Ishikawa (cell line): Measurements from ENCODE around the gene ITGA6.

ENCODE experiments used
- CEBPB ChIP-seq: IDR thresholded peaks from 2 replicates; pipeline ENCODE4 v1.6.1; 2012
- CREB1 ChIP-seq: IDR thresholded peaks from 2 replicates; pipeline ENCODE4 v1.6.1; 2012; ENCODE audit warnings: low read depth
- EGR1 ChIP-seq: IDR thresholded peaks from 2 replicates; pipeline ENCODE4 v1.6.1; 2012
- EP300 ChIP-seq: IDR thresholded peaks from 2 replicates; pipeline ENCODE4 v1.6.1; 2012; ENCODE audit warnings: borderline replicate concordance
- FOXM1 ChIP-seq: IDR thresholded peaks from 2 replicates; pipeline ENCODE4 v1.6.1; 2012; ENCODE audit warnings: low read depth, borderline replicate concordance
- NFIC ChIP-seq: IDR thresholded peaks from 2 replicates; pipeline ENCODE4 v1.6.1; 2012
- RAD21 ChIP-seq: IDR thresholded peaks from 2 replicates; pipeline ENCODE4 v1.6.1; 2012; ENCODE audit warnings: low read depth
- TAF1 ChIP-seq: IDR thresholded peaks from 2 replicates; pipeline ENCODE4 v1.6.1; 2012; ENCODE audit warnings: low read depth, mild to moderate bottlenecking
- TCF12 ChIP-seq: IDR thresholded peaks from 2 replicates; pipeline ENCODE4 v1.6.1; 2012; ENCODE audit warnings: low read depth
- TEAD4 ChIP-seq: IDR thresholded peaks from 2 replicates; pipeline ENCODE4 v1.6.1; 2012
- YY1 ChIP-seq: IDR thresholded peaks from 2 replicates; pipeline ENCODE4 v1.6.1; 2012; ENCODE audit warnings: low read depth
- ZBTB7A ChIP-seq: IDR thresholded peaks from 2 replicates; pipeline ENCODE4 v1.6.1; 2012; ENCODE audit warnings: low read depth
- TF ChIP-seq, protein P1 (sequence below): IDR thresholded peaks from 2 replicates; pipeline ENCODE4 v1.6.1; 2012
- TF ChIP-seq, protein P2 (sequence below): IDR thresholded peaks from 2 replicates; pipeline ENCODE4 v1.6.1; 2012
- TF ChIP-seq, protein P3 (sequence below): IDR thresholded peaks from 2 replicates; pipeline ENCODE4 v1.6.1; 2012; ENCODE audit warnings: low read depth, mild to moderate bottlenecking

The ITGA6 gene

DNA sequence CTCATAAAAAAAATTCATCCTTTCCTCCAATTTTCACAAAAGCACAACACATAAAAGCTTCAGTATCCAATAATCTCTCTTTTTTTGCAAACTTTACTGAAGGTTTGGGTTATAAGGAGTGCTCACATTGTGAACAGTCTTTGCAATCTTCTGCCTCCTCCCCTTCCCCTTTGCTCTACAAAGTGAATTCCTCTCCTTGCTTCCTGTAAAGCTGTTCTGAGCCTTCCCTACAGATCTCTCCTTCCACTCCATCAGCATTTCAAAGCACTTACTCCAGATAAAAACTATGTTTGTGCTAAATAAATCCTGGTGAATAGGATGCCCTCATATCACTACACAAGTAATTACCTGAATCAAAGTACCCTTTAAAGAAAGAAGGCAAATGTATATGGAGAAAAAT is 123.9 kb downstream of the ITGA6 start:
- TF ChIP-seq FOXM1 (no peak), YY1 (no peak), RAD21 (no peak)
- TF ChIP-seq, protein P1, sequence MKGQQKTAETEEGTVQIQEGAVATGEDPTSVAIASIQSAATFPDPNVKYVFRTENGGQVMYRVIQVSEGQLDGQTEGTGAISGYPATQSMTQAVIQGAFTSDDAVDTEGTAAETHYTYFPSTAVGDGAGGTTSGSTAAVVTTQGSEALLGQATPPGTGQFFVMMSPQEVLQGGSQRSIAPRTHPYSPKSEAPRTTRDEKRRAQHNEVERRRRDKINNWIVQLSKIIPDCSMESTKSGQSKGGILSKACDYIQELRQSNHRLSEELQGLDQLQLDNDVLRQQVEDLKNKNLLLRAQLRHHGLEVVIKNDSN: no peak

DNA sequence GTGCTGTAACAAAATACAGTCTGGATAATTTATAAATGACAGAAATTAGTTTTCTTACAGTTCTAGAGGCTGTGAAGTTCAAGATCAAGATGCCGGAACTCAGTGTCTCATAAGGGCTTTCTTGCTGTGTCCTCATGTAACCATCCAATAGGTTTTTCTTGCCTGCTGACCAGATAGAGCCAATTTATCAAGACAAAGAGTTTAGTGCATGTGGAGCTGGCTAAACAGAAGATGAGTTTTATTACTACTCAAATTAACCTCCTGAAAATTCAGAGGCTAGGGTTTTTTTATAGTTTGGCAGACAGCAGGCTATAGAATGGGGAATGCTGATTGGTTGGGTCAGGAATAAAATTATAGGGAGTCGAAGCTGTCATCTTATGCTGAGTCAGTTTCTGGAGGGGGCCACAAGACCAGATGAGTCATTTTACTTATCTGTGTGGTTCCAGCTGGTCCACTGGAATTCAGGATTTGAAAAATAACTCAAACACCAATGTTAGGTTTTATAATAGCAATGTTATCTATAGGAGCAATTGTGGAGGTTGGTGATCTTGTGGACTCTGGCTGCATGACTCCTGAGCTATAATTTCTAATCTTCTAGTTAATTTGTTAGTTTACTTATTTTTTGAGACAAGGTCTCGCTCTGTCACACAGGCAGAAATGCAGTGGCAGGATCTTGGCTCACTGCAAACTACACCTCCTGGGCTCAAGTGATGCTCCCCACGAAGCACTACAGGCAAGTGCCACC is 125.3 kb downstream of the ITGA6 start:
- TF ChIP-seq, protein P1: no peak
- TF ChIP-seq EGR1: no peak
- TF ChIP-seq TCF12: no peak
- no peak for TF ChIP-seq YY1
- TF ChIP-seq, protein P2, sequence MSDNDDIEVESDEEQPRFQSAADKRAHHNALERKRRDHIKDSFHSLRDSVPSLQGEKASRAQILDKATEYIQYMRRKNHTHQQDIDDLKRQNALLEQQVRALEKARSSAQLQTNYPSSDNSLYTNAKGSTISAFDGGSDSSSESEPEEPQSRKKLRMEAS: no peak

DNA sequence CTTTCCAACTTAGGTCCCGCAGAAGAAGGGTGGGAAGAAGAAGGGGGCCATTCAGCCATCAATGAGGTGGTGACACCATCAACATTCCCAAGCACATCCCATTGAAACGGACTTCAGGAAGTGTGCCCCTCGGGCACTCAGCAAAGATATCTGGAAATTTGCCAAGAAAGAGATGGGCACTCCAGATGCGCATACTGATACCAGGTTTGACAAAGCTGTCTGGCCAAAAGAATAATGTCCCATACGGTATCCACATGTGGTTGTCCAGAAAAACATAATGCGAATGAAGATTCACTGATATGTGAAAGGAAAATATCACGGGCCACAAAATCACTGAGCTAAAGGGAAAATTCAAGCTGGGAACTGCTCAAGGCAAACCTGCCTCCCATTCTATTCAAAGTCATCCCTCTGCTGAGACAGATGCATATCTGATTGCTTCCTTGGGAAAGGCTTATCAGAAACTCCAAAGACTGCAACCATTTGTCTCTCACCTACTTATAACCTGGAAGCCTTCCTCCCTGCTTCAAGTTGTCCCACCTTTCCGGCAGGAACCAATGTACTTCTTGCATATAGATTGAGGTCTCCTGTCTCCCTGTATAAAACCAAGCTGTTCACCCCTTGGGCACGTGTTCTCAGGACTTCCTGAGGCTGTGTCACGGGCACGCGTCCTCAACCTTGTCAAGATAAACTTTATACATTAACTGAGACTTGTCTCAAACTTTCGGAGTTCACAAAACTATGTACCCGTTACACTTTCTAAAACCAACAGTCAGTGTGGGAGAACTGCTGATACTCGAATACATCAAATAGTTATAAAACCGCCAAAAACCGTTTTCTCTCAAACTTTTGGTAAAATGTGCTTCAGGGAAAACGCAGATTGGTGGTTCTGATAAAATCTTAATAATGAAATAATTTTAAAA is 127.2 kb downstream of the ITGA6 start:
- TF ChIP-seq CREB1: no peak
- TF ChIP-seq, protein P1: no peak

DNA sequence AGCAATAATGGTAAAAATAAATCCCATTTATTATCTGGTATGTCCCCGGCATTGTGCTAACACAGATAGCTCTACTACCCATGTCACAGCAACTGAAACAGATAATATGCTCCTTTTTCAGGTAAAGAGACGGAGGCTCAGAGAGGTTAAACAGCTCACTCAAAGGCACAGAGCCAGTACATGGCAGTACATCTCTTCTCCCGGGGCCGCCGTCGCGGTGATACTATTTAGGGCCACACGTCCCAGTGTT is 127.8 kb downstream of the ITGA6 start:
- TF ChIP-seq TAF1 (no peak), EP300 (no peak), CEBPB (no peak), ZBTB7A (no peak), EGR1 (no peak), TCF12 (no peak), FOXM1 (no peak), NFIC (no peak), CREB1 (no peak), TEAD4 (no peak), YY1 (no peak)
- TF ChIP-seq, protein P3, sequence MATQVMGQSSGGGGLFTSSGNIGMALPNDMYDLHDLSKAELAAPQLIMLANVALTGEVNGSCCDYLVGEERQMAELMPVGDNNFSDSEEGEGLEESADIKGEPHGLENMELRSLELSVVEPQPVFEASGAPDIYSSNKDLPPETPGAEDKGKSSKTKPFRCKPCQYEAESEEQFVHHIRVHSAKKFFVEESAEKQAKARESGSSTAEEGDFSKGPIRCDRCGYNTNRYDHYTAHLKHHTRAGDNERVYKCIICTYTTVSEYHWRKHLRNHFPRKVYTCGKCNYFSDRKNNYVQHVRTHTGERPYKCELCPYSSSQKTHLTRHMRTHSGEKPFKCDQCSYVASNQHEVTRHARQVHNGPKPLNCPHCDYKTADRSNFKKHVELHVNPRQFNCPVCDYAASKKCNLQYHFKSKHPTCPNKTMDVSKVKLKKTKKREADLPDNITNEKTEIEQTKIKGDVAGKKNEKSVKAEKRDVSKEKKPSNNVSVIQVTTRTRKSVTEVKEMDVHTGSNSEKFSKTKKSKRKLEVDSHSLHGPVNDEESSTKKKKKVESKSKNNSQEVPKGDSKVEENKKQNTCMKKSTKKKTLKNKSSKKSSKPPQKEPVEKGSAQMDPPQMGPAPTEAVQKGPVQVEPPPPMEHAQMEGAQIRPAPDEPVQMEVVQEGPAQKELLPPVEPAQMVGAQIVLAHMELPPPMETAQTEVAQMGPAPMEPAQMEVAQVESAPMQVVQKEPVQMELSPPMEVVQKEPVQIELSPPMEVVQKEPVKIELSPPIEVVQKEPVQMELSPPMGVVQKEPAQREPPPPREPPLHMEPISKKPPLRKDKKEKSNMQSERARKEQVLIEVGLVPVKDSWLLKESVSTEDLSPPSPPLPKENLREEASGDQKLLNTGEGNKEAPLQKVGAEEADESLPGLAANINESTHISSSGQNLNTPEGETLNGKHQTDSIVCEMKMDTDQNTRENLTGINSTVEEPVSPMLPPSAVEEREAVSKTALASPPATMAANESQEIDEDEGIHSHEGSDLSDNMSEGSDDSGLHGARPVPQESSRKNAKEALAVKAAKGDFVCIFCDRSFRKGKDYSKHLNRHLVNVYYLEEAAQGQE: no peak
- TF ChIP-seq, protein P1: no peak
- TF ChIP-seq, protein P2: no peak
